ENCODE results near the gene INTS14. TPM values are rescaled to one million over a fixed set of nuclear protein-coding genes. Genes with fewer than 3 reads are reported as not detected.

INTS14 gene
- total and polyA plus RNA-seq, 2 of the 8 experiments (the other 6 are each of a cell fraction or from before 2014, with no cell fraction given), result 33.1 to 33.7 TPM

GRCh38 chr15:65569728-65570127 lies 41.2 kb downstream of the INTS14 start:
- H3K4me2 ChIP-seq (ENCODE audit: insufficient read depth in 1 of 2, low read depth in 2 of 2, low read length in 2 of 2), result no peak overlapping the region
- H2BK15ac ChIP-seq (ENCODE audit: low read length), result no peak overlapping the region
- no peak overlapping the region for H2BK20ac ChIP-seq (ENCODE audit: low read length)
- H3K79me1 ChIP-seq (ENCODE audit: low read depth, low read length), result no peaks in the 10 kb centered on the region
- CTCF ChIA-PET (ENCODE audit: partially characterized antibody), result interaction anchor here (0.8 kb wide), 1 partner anchor 53 kb away, joined by 3 read pairs; no protein-coding TSS in a partner anchor
- H4K20me1 ChIP-seq (replicated peaks in 1 of 2; ENCODE audit: control insufficient read depth in 1 of 2, insufficient read depth in 2 of 2, low read length in 2 of 2), result peaks cover 0 to 2% of the 10 kb centered on the region in 2 experiments
- no peak overlapping the region for H3K23ac ChIP-seq (ENCODE audit: insufficient read length)
- no peak for DNase-seq (ENCODE audit: low read depth in 1 of 2, low spot score in 2 of 2)
- H3K4ac ChIP-seq (replicated peaks; ENCODE audit: insufficient read length, low read depth, low read length), result no peak overlapping the region
- no peak overlapping the region for H3K27ac ChIP-seq (ENCODE audit: low read depth, low read length)
- no peak overlapping the region for H2BK120ac ChIP-seq (replicated peaks; ENCODE audit: low read depth, low read length)
- no peak for FAIRE-seq
- no peaks in the 10 kb centered on the region for H3K23me2 ChIP-seq (ENCODE audit: low read depth, low read length)
- 94% methylated on average over 3 of the region's 3 CpGs; no CpG with 5 or more reads in 1 of the 2 experiments for WGBS, 2 experiments (ENCODE audit: extremely low coverage in 1 of 2, insufficient coverage in 1 of 2, insufficient read length in 1 of 2, insufficient replicate concordance in 2 of 2, low coverage in 1 of 2, low lambda C conversion rate in 2 of 2, missing lambda C conversion rate in 1 of 2)
- no peak overlapping the region for H3K18ac ChIP-seq (ENCODE audit: extremely low read depth, low read length)
- H3K14ac ChIP-seq (ENCODE audit: insufficient read length), result no peak overlapping the region
- H2AFZ ChIP-seq (ENCODE audit: low read length), result no peak overlapping the region
- no peak overlapping the region for H3K9ac ChIP-seq (replicated peaks in 1 of 4; ENCODE audit: extremely low read depth in 1 of 4, low read depth in 3 of 4, low read length in 3 of 4)
- no peak overlapping the region for H3K56ac ChIP-seq (replicated peaks; ENCODE audit: insufficient read length, low read depth, low read length)
- H3K4me3 ChIP-seq (ENCODE audit: extremely low read depth in 1 of 4, insufficient read depth in 2 of 4, low read depth in 3 of 4, low read length in 4 of 4), result no peak overlapping the region
- H3K27me3 ChIP-seq (replicated peaks in 1 of 4; ENCODE audit: control insufficient read depth in 3 of 4, extremely low read depth in 1 of 4, insufficient read depth in 3 of 4, low read length in 3 of 4), result no peaks in the 10 kb centered on the region
- no peak overlapping the region for H4K8ac ChIP-seq (ENCODE audit: extremely low read depth, insufficient read depth, low read length)
- POLR2A ChIA-PET (ENCODE audit: partially characterized antibody), result interaction anchor here (1.1 to 2.0 kb wide), 2 partner anchors 10 to 124 kb away, joined by 4 to 8 read pairs; no protein-coding TSS in a partner anchor
- H3K4me1 ChIP-seq (replicated peaks in 1 of 4; ENCODE audit: control insufficient read depth in 3 of 4, insufficient read depth in 4 of 4, low read length in 3 of 4), result no peaks in the 10 kb centered on the region
- H4K91ac ChIP-seq (replicated peaks; ENCODE audit: insufficient read length, low read length), result no peak overlapping the region
- H3K79me2 ChIP-seq (ENCODE audit: control insufficient read depth in 1 of 2, insufficient read depth in 2 of 2, low read length in 2 of 2), result no peaks in the 10 kb centered on the region
- no peak overlapping the region for H2BK5ac ChIP-seq (ENCODE audit: low read depth, low read length)
- peaks cover 4 to 5% of the 10 kb centered on the region in 2 experiments; a peak in 2 of 4 replicates for H3K9me3 ChIP-seq (ENCODE audit: insufficient read depth in 2 of 2, low read depth in 1 of 2, low read length in 1 of 2)
- H3K36me3 ChIP-seq (ENCODE audit: control insufficient read depth in 2 of 4, insufficient read depth in 4 of 4, low read length in 3 of 4), result peaks cover 22 to 79% (median 59%) of the 10 kb centered on the region in 4 experiments
- no peak overlapping the region for H2AK5ac ChIP-seq (ENCODE audit: low read depth, low read length)
- no peak overlapping the region for H4K5ac ChIP-seq (ENCODE audit: insufficient read length, low read depth, low read length)
- no peak overlapping the region for H2BK12ac ChIP-seq (ENCODE audit: low read depth, low read length)
- no peak for TF ChIP-seq CBX8 (IDR thresholded peaks at IDR 0.05; ENCODE audit: borderline replicate concordance, low read depth, low read length)
- TF ChIP-seq RAD21 (IDR thresholded peaks at IDR 0.05 in 1 of 2, conservative IDR thresholded peaks at IDR 0.05 in 1 of 2; ENCODE audit: low read depth in 2 of 2, low read length in 2 of 2), result no peak
- TF ChIP-seq ATF2 (IDR thresholded peaks at IDR 0.05; ENCODE audit: low read length), result no peak
- TF ChIP-seq SIRT6 (IDR thresholded peaks at IDR 0.05; ENCODE audit: low read length), result no peak
- no peak for TF ChIP-seq POLR2A (IDR thresholded peaks at IDR 0.05; ENCODE audit: control extremely low read depth in 1 of 2, low read depth in 2 of 2, low read length in 2 of 2)
- no peak for TF ChIP-seq GABPA (IDR thresholded peaks at IDR 0.05; ENCODE audit: borderline replicate concordance, insufficient read depth, low read length)
- TF ChIP-seq SRF (IDR thresholded peaks at IDR 0.05; ENCODE audit: low read depth, low read length), result no peak
- TF ChIP-seq MAFK (IDR thresholded peaks at IDR 0.05; ENCODE audit: low read depth, low read length), result no peak
- TF ChIP-seq KDM1A (IDR thresholded peaks at IDR 0.05; ENCODE audit: borderline replicate concordance, low read length), result no peak
- no peak for TF ChIP-seq FOSL1 (IDR thresholded peaks at IDR 0.05; ENCODE audit: insufficient read depth, low read depth, low read length)
- no peak for TF ChIP-seq ATF3 (IDR thresholded peaks at IDR 0.05; ENCODE audit: insufficient read depth, low read depth, low read length)
- TF ChIP-seq JUND (IDR thresholded peaks at IDR 0.05; ENCODE audit: low read length), result no peak
